GM18517 (cell line): ENCODE results near the gene SERPINB10.
"Not testable (repeated sequence)": the region's sequence is repeated elsewhere in the genome, so short reads cannot be mapped to it uniquely, and the experiment has no call there.

ENCODE experiments used
- ATAC-seq: cut with Tn5 transposase; IDR thresholded peaks from one replicate; pipeline ENCODE4 v1.9.1; 2021; ENCODE audit warnings: mild to moderate bottlenecking, moderate library complexity; ENCODE audit not compliant: unreplicated experiment

The SERPINB10 gene

GRCh38 chr18:63890950-63891304, 16.8 kb upstream of the SERPINB10 start:
- ATAC-seq = peak; percentile 83

- ATAC-seq = no peak
Observed at GRCh38 chr18:63892566-63892965, 15.2 kb upstream of the SERPINB10 start.

- no peak for ATAC-seq
Observed at GRCh38 chr18:63894106-63894772, 13.5 kb upstream of the SERPINB10 start.

GRCh38 chr18:63895190-63895589, 12.6 kb upstream of the SERPINB10 start:
- no peak for ATAC-seq

- no peak for ATAC-seq
Observed at GRCh38 chr18:63897072-63897471, 10.7 kb upstream of the SERPINB10 start.

- ATAC-seq = no peak
Observed at GRCh38 chr18:63899206-63899605, 8.6 kb upstream of the SERPINB10 start.

- no peak for ATAC-seq
Observed at GRCh38 chr18:63903851-63904570, 3.7 kb upstream of the SERPINB10 start.

GRCh38 chr18:63904694-63905093, 3.1 kb upstream of the SERPINB10 start:
- no peak for ATAC-seq

- ATAC-seq = no peak
Observed at GRCh38 chr18:63905361-63905760, 2.4 kb upstream of the SERPINB10 start.

GRCh38 chr18:63906056-63906455, 1.7 kb upstream of the SERPINB10 start:
- no peak for ATAC-seq

GRCh38 chr18:63908858-63909257, 1.1 kb downstream of the SERPINB10 start:
- ATAC-seq = no peak

GRCh38 chr18:63909870-63910269, 2.1 kb downstream of the SERPINB10 start:
- peak; percentile 64 for ATAC-seq

- no peak for ATAC-seq
Observed at GRCh38 chr18:63917817-63918216, 10.1 kb downstream of the SERPINB10 start.

- no peak for ATAC-seq
Observed at GRCh38 chr18:63922049-63922448, 14.3 kb downstream of the SERPINB10 start.

GRCh38 chr18:63924551-63924950, 16.8 kb downstream of the SERPINB10 start:
- ATAC-seq = no peak

GRCh38 chr18:63928331-63928730, 20.6 kb downstream of the SERPINB10 start:
- ATAC-seq = no peak

GRCh38 chr18:63929369-63929768, 21.6 kb downstream of the SERPINB10 start:
- ATAC-seq = not testable (repeated sequence)

GRCh38 chr18:63930773-63931354, 23.1 kb downstream of the SERPINB10 start:
- no peak for ATAC-seq

- peak; percentile 98 for ATAC-seq
Observed at GRCh38 chr18:63936156-63936931, 28.6 kb downstream of the SERPINB10 start.

GRCh38 chr18:63936932-63937393, 29.2 kb downstream of the SERPINB10 start:
- ATAC-seq = peak; percentile 19

- no peak for ATAC-seq
Observed at GRCh38 chr18:63940008-63940407, 32.2 kb downstream of the SERPINB10 start.
